Endothelial cell of umbilical vein (primary cell): Measurements from ENCODE around the gene ANKS1A. TPM values are rescaled to one million over a fixed set of nuclear protein-coding genes. Genes with fewer than 3 reads are reported as not detected.

Source experiments
- BruUV-seq: library from RNA; stranded (reverse); fragments of 400-500 nt; replicated peaks from 2 replicates; lab custom pipeline; 2021; lab: Mats Ljungman, UMichigan
- CTCF ChIA-PET: fragments of 300-600, 350-600 bp; sonication (Branson Sonifier 250); formaldehyde crosslinking; loops from one replicate; lab custom pipeline; 2021; ENCODE audit warnings: antibody characterized with exemption, inconsistent platforms; lab: Charles Lee
- POLR2A ChIA-PET: fragments of 300-600, 350-600 bp; sonication (Branson Sonifier 250); formaldehyde crosslinking; loops from one replicate; lab custom pipeline; 2021; ENCODE audit warnings: antibody characterized with exemption, inconsistent platforms; lab: Charles Lee
- DNase-seq: peaks from one replicate; pipeline ENCODE4 v3.0.0-alpha.2; 2011; ENCODE audit warnings: low read depth, low spot score
- FAIRE-seq: peaks from 2 replicates; lab custom pipeline; 2011; peaks lifted over from hg19 to GRCh38; lab: Jason Lieb, UNC
- H2AFZ ChIP-seq: 2 replicates; pipeline ENCODE4 v1.6.0; 2012; ENCODE audit warnings: low read depth, low read length, control low read depth, inconsistent platforms
- H3K27ac ChIP-seq: 2 replicates; pipeline ENCODE4 v1.5.1; 2011; ENCODE audit warnings: low read depth, mild to moderate bottlenecking, control low read depth, low read length, moderate library complexity; ENCODE audit not compliant: insufficient read depth
- H3K27me3 ChIP-seq, 2 experiments: 2 replicates each; pipeline versions ENCODE4 v1.6.0 to v1.6.1; 2011; ENCODE audit warnings: low read length in 2 of 2, mixed read lengths in 1 of 2; ENCODE audit not compliant: control insufficient read depth in 2 of 2, insufficient read depth in 2 of 2
- H3K36me3 ChIP-seq, 2 experiments: 2 replicates in 1 of 2; 3 replicates in 1 of 2; pipeline ENCODE4 v1.5.1; 2011; ENCODE audit warnings: low read length in 2 of 2, mild to moderate bottlenecking in 1 of 2, moderate library complexity in 1 of 2; ENCODE audit not compliant: control insufficient read depth in 2 of 2, insufficient read depth in 2 of 2; ENCODE audit errors: extremely low read depth in 1 of 2
- H3K4me1 ChIP-seq: 3 replicates; pipeline ENCODE4 v1.5.1; 2011; ENCODE audit warnings: mild to moderate bottlenecking, low read length; ENCODE audit not compliant: control insufficient read depth, insufficient read depth; ENCODE audit errors: extremely low read depth
- H3K4me2 ChIP-seq: 2 replicates; pipeline ENCODE4 v1.6.1; 2011; ENCODE audit warnings: low read length, control low read depth, mixed read lengths; ENCODE audit not compliant: insufficient read depth
- H3K4me3 ChIP-seq, 3 experiments: fragments of 200-600 bp in 1 of 3; sonication (generic), shearing (Covaris generic) in 1 of 3; replicated peaks in 1 of 3; 2 replicates each; pipeline ENCODE4 v1.5.1; 2011 to 2016; ENCODE audit warnings: control low read depth in 3 of 3, low read length in 3 of 3, mild to moderate bottlenecking in 2 of 3, inconsistent platforms in 1 of 3, low read depth in 1 of 3, moderate library complexity in 1 of 3; ENCODE audit not compliant: insufficient read depth in 1 of 3
- H3K79me2 ChIP-seq: 2 replicates; pipeline ENCODE4 v1.6.0; 2012; ENCODE audit warnings: low read length, inconsistent platforms; ENCODE audit not compliant: control insufficient read depth, insufficient read depth
- H3K9ac ChIP-seq: replicated peaks from 2 replicates; pipeline ENCODE3; 2011; ENCODE audit warnings: low read length, control low read depth; ENCODE audit not compliant: insufficient read depth; ENCODE audit errors: extremely low read depth
- H3K9me1 ChIP-seq: replicated peaks from 3 replicates; pipeline ENCODE4 v1.6.0; 2011; ENCODE audit warnings: mild to moderate bottlenecking, low read length; ENCODE audit not compliant: control insufficient read depth, insufficient read depth; ENCODE audit errors: extremely low read depth
- H3K9me3 ChIP-seq: replicated peaks from 2 replicates; pipeline ENCODE4 v1.5.1; 2012; ENCODE audit warnings: low read length, inconsistent platforms; ENCODE audit not compliant: control insufficient read depth, insufficient read depth
- H4K20me1 ChIP-seq: replicated peaks from 2 replicates; pipeline ENCODE3; 2011; ENCODE audit warnings: mild to moderate bottlenecking, low read length; ENCODE audit not compliant: control insufficient read depth, insufficient read depth; ENCODE audit errors: extremely low read depth
- EZH2 ChIP-seq: IDR thresholded peaks from 2 replicates; pipeline ENCODE4 v1.6.1; 2012; ENCODE audit warnings: borderline replicate concordance, low read depth, mild to moderate bottlenecking, moderate library complexity, low read length, inconsistent platforms; ENCODE audit not compliant: severe bottlenecking
- FOS ChIP-seq: IDR thresholded peaks from 2 replicates; pipeline ENCODE4 v1.6.1; 2011; ENCODE audit warnings: mild to moderate bottlenecking, low read length, moderate library complexity, borderline replicate concordance; ENCODE audit not compliant: insufficient read depth
- GATA2 ChIP-seq: IDR thresholded peaks from 2 replicates; pipeline ENCODE4 v1.7.0; 2011; ENCODE audit warnings: low read depth, mild to moderate bottlenecking, moderate library complexity, mixed read lengths, low read length; ENCODE audit not compliant: insufficient read length, insufficient read depth
- JUN ChIP-seq: IDR thresholded peaks from 2 replicates; pipeline ENCODE4 v1.6.1; 2011; ENCODE audit warnings: borderline replicate concordance, low read depth; ENCODE audit not compliant: insufficient read length, insufficient read depth
- MAX ChIP-seq: IDR thresholded peaks from 2 replicates; pipeline ENCODE4 v1.6.1; 2011; ENCODE audit not compliant: insufficient read depth, insufficient read length
- MYC ChIP-seq: IDR thresholded peaks from one replicate; pipeline ENCODE4 v1.6.1; 2011; ENCODE audit warnings: mild to moderate bottlenecking, low read depth, low read length
- POLR2A ChIP-seq: IDR thresholded peaks from 2 replicates; pipeline ENCODE4 v1.6.1; 2012; ENCODE audit warnings: low read depth, mild to moderate bottlenecking, control low read depth, low read length
- POLR2AphosphoS5 ChIP-seq: IDR thresholded peaks from 2 replicates; pipeline ENCODE4 v1.6.1; 2012; ENCODE audit warnings: low read depth, mild to moderate bottlenecking, control low read depth, low read length, moderate library complexity; ENCODE audit not compliant: insufficient read depth
- dilution Hi-C: fragments of 300-500 bp; cut with MboI; formaldehyde crosslinking; loops from one replicate; pipeline ENCODE4 v1.15.0; 2019; ENCODE audit warnings: low sequenced_read_pairs; ENCODE audit not compliant: extremely low pct_ligation_motif_present
- intact Hi-C: fragments of 100-400 bp; cut with micrococcal nuclease; formaldehyde crosslinking; loops from one replicate; pipeline ENCODE4 v1.10.0; 2022
- polyA plus RNA-seq, 4 experiments: library from polyadenylated mRNA; depleted of rRNA in 3 of 4; stranded (reverse) in 3 of 4; unstranded in 1 of 4; fragments of >200 nt; gene quantifications; 2 replicates each; pipeline versions ENCODE4 v1.2.1 to v1.2.3, GENCODE V29; 2011 to 2012; ENCODE audit warnings: missing spikeins in 1 of 4
- total RNA-seq: library from RNA; stranded (reverse); gene quantifications from 2 replicates; pipeline ENCODE4 v1.2.3, GENCODE V29; 2021
- TF ChIP-seq, protein P1 (sequence below), 2 donors: IDR thresholded peaks; 1 replicate in 1 of 2; 2 replicates in 1 of 2; pipeline ENCODE4 v1.5.1; 2011; ENCODE audit warnings: low read length in 2 of 2, mild to moderate bottlenecking in 2 of 2, moderate library complexity in 2 of 2, control low read depth in 1 of 2, inconsistent platforms in 1 of 2, low read depth in 1 of 2; ENCODE audit not compliant: insufficient read depth in 1 of 2; ENCODE audit errors: extremely low read depth in 1 of 2

The ANKS1A gene
- total and polyA plus RNA-seq, 2 donors (not counting 3 experiments of a cell fraction or from before 2014, with no cell fraction given): 8.9 to 26.1 TPM

DNA sequence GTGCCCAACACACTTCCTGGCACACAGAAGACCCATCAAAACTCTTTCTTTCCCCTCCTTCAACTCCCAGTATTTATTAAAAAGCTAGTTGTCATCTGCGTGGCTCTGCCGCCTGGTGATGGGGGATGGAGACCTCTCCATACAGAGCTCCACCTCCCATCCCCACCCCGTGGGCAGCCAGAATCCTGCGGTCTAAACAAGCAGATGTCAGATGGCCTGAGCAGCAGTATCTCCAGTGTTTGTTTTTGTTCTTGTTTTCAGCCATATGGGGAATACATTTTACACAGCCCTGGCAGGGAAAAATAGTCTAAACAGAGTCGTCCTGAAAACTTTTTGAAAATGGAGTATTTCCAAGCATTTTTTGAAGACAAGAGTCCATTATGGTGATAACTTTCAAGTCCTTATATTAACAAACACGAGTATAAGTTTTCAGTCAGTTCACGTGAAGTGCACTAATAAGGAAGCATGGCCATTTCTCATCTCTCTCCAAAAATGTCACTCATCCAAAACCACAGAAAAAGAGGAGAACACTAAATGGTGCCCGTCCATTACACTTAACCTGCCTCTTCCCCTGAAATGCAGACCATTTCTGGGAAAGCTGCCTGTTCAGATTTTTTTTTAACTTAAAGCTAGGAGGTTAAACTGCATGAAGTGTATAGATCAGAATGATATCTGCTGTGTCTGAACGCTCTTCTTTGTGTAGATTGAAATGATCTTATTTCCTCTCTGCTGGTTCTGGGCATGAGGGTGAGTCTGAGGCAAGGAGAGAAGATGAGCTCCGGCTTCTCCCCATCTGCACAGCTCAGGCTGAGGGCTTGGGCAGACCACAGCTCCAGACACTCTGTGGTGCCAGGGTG is 161.1 kb downstream of the ANKS1A start:
- H3K27me3 ChIP-seq: no peaks in the 10 kb centered on the region
- H3K36me3 ChIP-seq: peaks cover 0 to 10% of the 10 kb centered on the region in 2 experiments
- DNase-seq (no peak), FAIRE-seq (no peak)
- no peak overlapping the region for H3K4me2 ChIP-seq
- BruUV-seq: no TSS peak
- ChIA-PET POLR2A (no interaction called here), CTCF (interaction anchor here (1.3 to 3.9 kb wide), 5 partner anchors 24 to 90 kb away, joined by 3 to 19 read pairs (median 6); no protein-coding TSS in a partner anchor)
- H3K9me3 ChIP-seq: no peaks in the 10 kb centered on the region
- dilution Hi-C loops: no loop called here
- no peak overlapping the region for H3K4me3 ChIP-seq
- H4K20me1 ChIP-seq: no peaks in the 10 kb centered on the region
- H3K9ac ChIP-seq: no peak overlapping the region
- H3K9me1 ChIP-seq: no peaks in the 10 kb centered on the region
- no peak overlapping the region for H2AFZ ChIP-seq
- no peaks in the 10 kb centered on the region for H3K79me2 ChIP-seq
- no peak overlapping the region for H3K27ac ChIP-seq
- peaks cover 36% of the 10 kb centered on the region for H3K4me1 ChIP-seq
- intact Hi-C loops: no loop called here
- TF ChIP-seq MYC: no peak
- TF ChIP-seq JUN: no peak
- TF ChIP-seq POLR2AphosphoS5: no peak
- TF ChIP-seq EZH2: no peak
- TF ChIP-seq, protein P1, sequence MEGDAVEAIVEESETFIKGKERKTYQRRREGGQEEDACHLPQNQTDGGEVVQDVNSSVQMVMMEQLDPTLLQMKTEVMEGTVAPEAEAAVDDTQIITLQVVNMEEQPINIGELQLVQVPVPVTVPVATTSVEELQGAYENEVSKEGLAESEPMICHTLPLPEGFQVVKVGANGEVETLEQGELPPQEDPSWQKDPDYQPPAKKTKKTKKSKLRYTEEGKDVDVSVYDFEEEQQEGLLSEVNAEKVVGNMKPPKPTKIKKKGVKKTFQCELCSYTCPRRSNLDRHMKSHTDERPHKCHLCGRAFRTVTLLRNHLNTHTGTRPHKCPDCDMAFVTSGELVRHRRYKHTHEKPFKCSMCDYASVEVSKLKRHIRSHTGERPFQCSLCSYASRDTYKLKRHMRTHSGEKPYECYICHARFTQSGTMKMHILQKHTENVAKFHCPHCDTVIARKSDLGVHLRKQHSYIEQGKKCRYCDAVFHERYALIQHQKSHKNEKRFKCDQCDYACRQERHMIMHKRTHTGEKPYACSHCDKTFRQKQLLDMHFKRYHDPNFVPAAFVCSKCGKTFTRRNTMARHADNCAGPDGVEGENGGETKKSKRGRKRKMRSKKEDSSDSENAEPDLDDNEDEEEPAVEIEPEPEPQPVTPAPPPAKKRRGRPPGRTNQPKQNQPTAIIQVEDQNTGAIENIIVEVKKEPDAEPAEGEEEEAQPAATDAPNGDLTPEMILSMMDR (IDR thresholded peaks at IDR 0.05; ENCODE audit: extremely low read depth in 1 of 2, insufficient read depth in 1 of 2, low read depth in 1 of 2, low read length in 2 of 2): no peak
- TF ChIP-seq MAX: no peak
- no peak for TF ChIP-seq GATA2
- no peak for TF ChIP-seq FOS
- TF ChIP-seq POLR2A: no peak
